IPS-11a (cell line): ENCODE results near the gene TTF1.
"Not testable (repeated sequence)": the region's sequence is repeated elsewhere in the genome, so short reads cannot be mapped to it uniquely, and the experiment has no call there.

ENCODE experiments used
- H3K4me3 ChIP-seq: one replicate; pipeline ENCODE4 v1.5.1; 2013; ENCODE audit warnings: low read depth, low read length, control low read depth

TTF1 gene

DNA sequence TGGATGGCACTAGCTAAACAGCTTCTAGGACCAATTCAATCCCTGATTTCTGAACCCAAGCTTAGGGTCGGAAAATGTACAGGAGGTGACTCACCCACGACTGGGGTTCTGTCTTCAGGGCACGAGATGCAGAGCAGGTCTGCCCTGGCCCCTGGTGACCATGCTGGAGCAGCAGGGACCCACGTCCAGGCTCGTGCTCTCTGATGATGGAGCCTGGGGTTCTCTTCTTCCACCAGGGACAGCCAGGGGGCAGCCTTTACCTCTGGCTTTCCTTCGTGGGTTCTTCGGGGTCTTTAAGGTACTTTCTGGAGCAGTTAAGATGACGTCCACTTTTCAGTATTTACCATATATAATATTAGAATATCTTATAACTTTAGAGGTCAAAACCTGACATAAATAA lies 5.4 kb upstream of the TTF1 start:
- H3K4me3 ChIP-seq = no peak overlapping the region

DNA sequence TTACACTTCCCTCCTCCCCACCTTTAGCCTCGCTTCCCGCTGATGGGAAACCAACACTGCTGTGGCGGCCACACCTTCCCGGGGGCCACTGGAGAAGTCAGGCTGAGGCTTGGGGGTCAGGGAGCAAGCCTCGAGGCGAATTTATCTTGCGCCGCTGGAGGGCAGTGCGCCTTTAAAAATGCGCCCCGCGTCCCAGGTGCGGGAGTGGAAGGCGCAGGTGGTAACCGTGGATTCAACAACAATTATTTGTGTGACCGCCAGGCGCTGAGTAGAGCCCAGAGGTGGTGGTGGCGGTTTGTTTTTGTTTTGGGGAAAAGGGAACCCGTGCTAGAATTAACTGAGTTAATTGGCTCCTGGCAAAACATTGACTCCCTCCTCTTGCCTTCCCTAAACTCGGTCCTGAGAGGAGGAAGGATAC lies 4.5 kb upstream of the TTF1 start:
- peak overlapping the region; percentile 54 for H3K4me3 ChIP-seq

DNA sequence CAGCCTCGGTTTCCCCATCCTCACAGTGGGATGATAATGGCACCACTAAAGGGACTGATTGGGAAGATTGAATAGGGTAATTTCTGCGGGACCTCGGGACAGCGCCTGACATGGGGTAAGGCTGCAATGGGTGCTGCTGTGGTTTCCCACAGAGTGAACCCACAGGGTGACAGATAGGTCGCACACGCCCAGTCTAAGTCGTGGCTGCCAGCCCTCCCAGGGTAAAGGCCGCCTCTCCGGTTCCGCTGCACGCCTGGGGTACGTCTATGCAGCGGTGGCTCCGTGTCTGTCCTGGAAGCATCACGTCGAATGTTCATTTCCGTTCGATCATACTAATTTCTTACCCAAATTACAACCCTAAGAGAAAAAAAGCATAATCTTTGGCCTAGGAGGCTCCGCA lies 4.0 kb upstream of the TTF1 start:
- H3K4me3 ChIP-seq = peak overlapping the region; percentile 54

DNA sequence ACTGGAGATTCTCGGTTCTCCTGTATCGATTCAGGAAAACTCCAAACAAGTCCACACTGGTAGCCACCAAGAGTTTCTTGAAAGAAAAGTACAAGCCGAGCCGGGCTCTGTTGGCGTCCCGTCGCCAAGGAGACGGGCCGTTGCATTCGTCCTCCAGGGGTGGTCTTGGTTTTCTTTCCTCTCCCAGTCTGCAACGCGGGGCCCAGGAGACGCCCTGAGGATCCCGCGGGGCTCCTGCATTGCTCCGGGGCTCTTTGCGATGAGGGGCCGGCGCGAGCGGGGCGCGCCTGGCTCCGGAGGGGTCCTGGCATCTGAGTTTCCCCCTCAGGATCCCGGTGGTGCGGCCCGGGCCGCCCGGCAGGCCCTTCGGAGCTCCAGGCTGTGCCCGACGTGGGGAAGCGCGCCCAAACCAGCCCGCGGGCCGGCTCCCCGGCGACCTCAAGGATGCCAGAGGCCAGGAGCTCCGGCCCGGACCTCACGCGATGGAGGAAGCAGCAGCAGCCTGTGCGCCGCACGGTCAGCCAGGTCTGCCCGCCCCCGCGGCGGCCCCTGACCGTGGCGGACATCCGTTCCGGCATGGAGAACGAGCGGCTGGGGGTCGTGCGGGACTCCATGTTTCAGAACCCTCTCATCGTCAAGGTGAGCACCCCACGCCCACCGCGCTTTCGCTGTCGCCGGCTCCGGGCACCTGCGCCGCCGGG lies 3.3 kb upstream of the TTF1 start, which contains the start of gene CFAP77:
Gene CFAP77, plus strand, starts transcription at position 384 of the 701 bp plus-strand sequence. Its CDS starts 61 bp downstream, at position 445.
- H3K4me3 ChIP-seq = peak within 1 kb of the TSS; percentile 54

DNA sequence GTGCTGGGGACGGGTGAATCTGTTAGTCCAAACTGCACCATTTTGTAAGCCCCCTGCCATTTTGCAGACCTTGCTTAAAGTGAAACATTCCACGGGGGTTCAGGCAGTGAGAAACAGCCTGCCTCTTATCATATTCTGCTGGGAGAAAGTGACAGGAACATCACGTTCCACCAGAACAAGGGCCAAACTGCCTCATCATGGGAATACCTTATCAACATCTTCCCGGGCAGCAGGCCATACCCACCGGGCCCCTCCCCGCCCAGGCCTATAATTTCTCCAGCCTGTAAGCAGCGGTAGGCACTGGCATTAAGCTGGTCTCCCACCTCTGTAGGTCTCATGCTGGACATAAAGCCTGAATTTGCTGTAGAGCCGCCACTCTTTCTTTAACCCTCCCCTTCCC lies 1.9 kb upstream of the TTF1 start:
- H3K4me3 ChIP-seq = no peak overlapping the region

DNA sequence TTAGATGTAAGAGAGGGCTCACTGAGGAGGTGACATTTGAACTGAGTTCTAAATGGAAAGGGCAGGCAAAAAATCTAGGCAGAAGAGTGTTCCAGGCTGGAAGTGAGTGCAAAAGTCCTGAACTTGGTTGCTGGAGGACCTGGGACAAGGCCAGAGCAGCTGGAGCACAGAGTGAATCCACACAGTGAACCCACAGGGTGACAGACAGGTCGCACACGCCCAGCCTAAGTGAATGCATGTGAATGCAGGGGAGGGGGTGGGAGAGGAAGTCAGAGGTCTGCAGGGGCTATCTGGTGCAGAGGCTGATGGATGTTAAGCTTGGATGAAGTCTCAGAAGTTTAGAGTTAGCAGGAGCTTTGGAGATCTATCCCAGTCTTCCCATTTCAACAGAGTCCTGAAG lies 556 bp upstream of the TTF1 start:
- H3K4me3 ChIP-seq = no peak overlapping the region

DNA sequence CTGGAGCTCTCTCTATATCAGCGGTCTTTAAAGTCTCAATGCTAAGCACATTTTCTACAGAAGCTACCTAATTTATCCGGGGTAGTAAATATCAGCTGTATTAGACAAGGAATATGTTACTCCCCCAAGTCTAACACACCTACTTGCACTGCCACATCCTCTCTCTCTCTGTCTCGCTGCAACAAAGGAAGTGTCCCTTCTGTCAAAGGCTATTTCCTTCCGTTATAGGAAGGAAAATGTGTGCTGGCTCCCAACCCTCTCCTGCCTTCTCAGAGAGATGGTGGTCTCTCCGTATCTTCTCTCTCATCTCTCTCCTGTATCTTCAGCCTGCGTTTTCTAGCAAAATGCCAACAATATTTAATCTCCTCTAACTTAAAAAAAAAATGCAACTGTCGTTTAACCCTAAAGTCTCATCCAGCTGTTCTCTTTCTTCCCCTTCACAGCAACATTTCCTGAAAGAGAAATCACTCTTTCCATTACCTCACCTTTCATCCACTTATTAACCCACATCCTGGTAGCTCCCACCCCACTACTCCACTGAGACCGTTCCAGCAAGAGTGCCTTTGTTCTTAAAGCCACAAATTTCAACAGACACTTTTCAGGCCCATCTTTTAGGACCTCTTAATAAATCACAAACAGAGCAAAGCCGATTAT lies 2.3 kb downstream of the TTF1 start:
- no peak overlapping the region for H3K4me3 ChIP-seq

DNA sequence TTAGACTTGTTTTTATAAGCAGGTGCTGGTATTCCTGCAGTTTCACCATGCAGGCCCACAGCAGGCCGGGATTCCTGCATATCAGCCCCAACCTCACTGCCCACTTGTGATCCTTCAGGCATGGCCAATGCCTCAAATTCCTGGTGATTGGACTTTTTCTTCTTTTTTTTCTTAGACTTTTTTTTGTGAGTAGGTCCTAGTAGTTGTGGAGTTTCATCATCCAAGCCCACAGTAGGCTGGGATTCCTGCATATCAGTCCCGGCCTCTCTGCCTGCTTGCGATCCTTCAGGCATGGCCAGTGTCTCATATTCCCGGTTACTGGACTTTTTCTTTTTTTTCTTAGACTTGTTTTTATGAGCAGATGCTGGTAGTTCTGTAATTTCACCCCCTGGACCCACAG lies 4.8 kb downstream of the TTF1 start:
- H3K4me3 ChIP-seq = no peak overlapping the region

DNA sequence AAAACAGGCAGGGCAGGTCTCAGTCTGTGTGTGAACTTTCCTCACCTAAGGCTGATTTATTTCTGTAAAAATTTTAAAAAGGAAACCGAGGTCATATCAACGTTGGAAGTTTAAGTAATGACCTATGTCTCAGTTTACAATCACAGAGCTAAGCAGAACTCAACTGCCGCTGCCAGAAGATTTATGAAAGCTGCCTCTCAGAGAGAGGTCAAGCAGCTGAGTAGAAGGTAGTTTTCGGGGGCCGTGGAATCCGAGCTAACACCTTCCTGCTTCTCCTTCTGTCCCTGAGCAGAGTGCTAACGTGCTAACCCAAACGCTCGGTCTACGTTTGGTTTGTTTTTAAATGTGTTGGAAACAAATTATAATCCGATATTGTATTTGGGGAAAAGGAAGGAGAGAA lies 11.1 kb downstream of the TTF1 start:
- no peak overlapping the region for H3K4me3 ChIP-seq

DNA sequence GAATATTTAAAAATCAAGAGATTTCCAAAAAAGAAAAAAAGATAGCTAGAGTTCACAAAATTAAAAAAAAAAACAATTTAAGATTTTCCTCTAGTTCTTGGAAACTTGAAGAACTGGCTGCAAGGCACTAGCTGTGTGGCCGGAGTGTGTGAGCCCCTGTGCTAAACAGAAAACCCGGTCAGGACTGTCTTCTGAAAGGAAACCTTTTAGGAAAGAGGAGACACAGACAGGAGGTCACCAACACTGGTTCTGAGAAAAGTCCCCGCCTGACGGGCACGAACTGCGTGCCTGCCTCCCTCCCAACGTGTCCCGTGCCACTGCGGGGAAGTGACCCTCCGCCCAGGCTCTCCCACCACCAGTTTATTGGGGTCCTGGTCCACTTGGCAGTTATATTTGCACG lies 15.2 kb downstream of the TTF1 start:
- no peak overlapping the region for H3K4me3 ChIP-seq

DNA sequence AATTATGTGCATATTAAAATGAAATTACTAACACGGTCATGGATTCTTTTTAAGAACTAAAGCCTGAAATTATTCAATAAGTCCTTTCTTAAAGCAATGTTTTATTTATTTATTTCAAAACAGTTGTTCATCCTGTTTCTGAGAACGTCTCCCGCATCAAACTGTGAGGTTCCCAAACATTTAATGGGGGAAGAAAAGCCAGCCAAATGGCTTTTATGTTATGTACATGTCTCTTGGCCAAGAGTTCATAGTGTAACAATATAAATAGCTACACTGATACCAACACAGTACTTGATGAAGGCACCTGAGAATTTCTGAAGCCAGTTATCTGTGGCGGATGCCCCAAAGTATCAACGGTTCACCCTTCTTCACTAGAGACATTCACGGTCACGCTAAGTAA lies 15.7 kb downstream of the TTF1 start:
- no peak overlapping the region for H3K4me3 ChIP-seq

DNA sequence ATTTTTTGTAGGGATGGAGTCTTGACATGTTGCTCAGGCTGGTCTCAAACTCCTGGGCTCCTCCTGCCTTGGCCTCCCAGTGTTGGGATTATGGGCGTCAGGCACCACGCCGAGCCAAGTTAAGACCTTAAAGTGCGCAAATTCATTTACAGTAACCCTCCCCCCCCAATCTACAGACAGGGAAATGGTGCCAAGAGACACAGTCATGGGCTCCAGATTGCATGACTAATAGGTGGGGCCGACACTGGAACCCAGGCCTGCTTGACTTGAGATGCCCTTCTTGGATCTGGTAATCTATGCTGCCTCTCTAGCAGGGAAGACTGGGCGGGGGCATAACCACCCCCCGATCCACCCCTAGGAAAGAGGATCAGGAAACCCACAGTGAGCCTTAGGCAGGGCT lies 19.5 kb downstream of the TTF1 start:
- no peak overlapping the region for H3K4me3 ChIP-seq

DNA sequence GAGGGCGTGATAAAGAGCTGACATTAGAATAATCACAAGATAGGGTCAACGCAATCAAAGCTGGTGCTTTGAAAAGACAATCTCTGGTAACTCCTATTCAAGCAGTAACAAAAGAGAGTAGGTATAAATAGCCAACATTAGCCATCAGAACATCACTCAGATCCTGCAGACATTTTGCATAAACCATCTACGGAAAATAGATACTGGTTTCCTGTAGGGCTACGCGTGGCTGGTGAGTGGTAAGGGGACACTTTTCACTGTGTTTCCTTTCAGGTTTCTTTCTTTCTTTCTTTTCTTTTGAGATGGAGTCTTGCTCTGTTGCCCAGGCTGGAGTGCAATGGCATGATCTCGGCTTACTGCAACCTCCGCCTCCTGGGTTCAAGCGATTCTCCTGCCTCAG lies 22.3 kb downstream of the TTF1 start:
- H3K4me3 ChIP-seq = no peak overlapping the region

DNA sequence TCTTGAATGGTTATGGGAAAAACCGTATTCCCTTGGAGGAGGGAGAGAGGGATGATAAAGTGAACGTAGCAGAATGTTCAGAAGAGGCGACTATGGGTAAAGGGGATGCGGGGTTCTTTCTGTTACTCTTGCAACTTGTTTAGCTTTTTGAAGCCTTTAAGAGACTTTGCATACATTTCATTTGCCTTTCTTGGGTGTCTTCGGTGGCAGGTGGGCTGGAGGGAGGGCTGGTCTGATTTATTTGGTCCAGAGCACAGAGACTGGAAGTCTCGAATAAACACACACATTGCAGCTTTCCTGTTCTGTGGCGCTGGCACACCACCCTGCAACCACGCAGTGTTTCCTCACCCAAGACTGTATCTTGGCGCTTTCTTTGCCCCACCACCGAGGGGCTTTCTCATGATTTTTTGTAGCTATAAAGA lies 23.2 kb downstream of the TTF1 start:
- no peak overlapping the region for H3K4me3 ChIP-seq

DNA sequence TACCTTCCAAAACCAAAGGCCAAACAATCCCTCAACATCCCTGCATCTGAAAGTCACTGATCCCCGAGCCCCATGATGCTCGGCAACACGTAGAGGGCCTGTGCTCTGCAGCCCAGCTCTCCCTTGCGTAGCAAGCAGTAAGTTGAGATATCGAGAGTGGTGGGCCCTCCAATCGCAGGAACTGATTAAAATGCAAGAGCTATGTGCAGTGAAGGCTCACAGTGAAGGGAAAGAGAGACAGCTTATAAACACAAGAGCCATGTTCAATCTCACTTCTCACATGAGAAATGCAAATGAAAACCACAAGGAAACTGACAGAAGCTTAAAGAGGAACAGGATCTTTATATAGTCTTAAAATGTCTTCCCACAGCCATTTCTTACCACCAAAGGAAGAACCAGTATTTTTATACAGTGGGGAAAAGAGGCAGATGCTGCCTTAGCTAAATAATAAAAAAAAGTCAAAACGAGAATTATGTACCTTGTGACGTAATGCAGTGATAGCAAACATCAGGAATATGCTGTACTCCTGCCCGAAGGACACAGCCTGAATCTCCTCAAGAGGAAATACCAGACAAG lies 24.6 kb downstream of the TTF1 start:
- H3K4me3 ChIP-seq = no peak overlapping the region

DNA sequence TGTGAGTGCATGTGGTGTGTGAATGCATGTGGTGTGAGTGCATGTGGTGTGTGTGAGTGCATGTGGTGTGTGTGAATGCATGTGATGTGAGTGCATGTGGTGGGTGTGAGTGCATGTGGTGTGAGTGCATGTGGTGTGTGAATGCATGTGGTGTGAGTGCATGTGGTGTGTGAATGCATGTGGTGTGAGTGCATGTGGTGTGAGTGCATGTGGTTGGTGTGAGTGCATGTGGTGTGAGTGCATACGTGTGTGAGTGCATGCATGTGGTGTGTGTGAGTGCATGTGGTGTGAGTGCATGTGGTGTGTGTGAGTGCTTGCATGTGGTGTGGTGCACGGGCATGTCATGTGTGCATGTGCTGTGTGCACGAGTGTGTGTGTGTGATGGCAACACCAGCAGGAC lies 28.2 kb downstream of the TTF1 start:
- not testable (repeated sequence) for H3K4me3 ChIP-seq

DNA sequence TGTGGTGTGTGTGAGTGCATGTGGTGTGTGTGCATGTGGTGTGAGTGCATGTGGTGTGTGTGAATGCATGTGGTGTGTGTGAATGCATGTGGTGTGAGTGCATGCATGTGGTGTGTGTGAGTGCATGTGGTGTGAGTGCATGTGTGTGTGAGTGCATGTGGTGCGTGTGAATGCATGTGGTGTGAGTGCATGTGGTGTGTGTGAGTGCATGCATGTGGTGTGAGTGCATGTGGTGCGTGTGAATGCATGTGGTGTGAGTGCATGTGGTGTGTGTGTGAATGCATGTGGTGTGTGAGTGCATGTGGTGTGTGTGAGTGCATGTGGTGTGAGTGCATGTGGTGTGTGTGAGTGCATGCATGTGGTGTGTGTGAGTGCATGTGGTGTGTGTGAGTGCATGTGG lies 28.9 kb downstream of the TTF1 start:
- not testable (repeated sequence) for H3K4me3 ChIP-seq

DNA sequence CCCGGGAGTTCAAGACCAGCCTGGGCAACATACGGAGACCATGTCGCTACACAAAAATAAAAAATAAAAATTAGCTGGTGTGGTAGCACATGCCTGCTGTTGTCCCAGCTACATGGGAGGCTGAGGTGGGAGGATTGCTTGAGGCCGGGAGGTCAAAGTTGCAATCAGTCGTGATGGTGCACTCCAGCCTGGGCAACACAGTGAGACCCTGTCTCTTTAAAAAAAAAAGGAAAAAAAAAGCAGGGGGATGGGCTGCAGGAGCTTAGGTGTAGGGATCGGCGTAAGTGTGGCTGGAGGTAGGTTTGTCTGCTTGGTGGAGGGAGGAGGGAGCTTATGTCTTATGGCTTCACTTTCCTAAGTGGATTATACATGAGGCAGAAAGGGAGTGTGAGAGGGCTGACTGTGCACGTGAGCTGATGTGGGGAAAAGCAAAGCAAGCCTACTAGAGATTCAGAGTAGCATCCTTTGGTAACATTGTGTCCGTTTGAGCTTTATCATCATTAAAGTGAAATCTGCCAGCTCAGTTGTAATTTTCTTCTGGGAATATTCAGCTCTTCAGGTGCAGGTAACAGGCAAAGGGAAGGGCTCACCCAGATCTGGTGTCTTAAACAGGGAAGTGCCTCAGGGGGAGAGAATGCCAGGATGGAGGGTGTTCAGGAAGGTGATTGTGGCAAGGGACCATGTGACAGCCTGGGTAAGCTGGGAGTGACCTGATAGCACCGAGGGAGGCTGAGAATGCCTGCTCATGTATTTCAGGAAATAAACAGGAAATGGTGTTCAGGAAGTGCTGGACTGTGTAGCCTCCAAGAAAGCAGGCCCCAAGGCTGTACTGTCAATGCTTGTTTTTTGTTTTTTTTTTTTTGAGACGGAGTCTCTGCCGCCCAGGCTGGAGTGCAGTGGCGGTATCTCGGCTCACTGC lies 34.2 kb downstream of the TTF1 start:
- no peak overlapping the region for H3K4me3 ChIP-seq

DNA sequence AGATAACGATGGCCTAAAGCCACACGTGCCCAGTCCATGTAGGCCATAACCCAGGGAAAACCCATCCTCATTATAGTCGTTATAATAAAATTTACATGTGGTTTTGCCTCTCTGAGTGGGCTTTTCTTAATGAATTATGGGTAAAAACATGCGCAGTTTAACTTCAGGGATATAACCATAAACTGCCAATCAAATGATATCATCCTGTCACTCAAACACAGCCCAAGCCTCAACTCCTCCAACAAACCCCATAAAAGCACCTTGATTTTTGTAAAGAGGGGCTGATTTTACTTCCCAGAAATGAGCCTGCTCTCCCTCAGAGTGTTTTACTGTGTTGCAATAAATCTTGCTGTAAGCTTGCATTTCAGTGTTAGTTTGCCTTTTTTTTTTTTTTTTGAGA lies 36.0 kb downstream of the TTF1 start:
- no peak overlapping the region for H3K4me3 ChIP-seq

DNA sequence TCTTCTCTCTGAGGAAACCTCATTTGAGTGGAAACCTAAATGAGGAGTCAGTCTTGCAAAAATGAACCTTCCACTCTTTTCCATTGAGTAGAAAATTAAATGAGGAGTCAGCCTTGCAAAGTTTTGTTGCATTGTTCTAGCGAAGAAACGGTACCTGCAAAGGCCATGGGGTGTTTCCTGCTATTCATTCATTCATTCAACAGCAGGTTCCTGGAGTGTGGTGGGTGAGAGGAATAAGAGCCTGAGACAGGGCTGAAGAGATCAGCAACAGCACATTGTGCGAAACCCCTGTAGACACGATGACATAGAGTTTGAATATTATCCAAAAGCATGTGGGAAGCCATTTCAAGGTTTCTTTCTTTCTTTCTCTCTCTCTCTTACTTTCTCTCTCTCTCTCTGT lies 37.2 kb downstream of the TTF1 start:
- no peak overlapping the region for H3K4me3 ChIP-seq

DNA sequence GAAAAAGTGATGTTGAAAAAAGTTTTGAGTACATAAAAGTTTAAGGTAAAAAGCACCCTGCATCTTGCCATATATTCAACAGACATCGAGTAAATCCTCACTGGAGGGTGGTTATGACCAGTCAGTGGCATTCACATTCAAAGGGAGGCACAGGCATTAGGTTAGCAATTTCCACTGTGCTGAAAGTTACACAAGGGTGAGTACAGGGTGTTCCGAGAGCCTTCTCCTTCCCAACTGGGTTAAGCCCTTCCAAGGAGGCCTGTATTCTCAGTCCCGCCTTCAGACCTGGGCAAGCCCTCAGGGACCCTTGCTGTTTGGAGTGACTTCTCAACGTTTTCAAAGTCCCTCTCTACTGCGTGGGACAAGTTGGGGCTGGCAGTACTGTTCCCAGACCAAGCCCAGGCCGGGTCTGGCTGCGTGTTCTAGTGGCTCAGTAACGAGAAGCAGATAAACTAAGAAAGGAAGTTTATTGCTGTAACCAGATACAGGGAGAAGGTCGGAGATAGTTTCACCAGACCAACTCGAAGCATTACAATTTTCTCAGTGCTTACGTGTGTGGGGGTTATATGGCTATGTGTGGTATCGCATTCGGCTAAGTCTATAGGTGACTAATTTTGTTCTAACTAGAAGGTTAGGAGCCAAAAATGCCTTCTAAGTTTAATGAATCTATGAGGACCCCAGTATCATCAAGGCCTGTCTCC lies 38.9 kb downstream of the TTF1 start:
- no peak overlapping the region for H3K4me3 ChIP-seq
